Ovary (tissue), 3 donors: Measurements from ENCODE around the gene TRPM2.

Experiments used
- EP300 ChIP-seq: sonication (generic); formaldehyde crosslinking; IDR thresholded peaks from one replicate; pipeline ENCODE4 v1.6.1; 2017; ENCODE audit warnings: antibody characterized with exemption
- POLR2A ChIP-seq: fragments of 450-650 bp; IDR thresholded peaks from one replicate; pipeline ENCODE4 v1.6.1; 2017; ENCODE audit warnings: antibody characterized with exemption, mild to moderate bottlenecking, moderate library complexity
- TF ChIP-seq, protein P1 (sequence below), 3 donors: fragments of 450-650 bp in 2 of 3; fragments of 200-600 bp in 1 of 3; IDR thresholded peaks; one replicate each; pipeline versions ENCODE4 v1.5.1 to v1.8.0; 2016 to 2022; ENCODE audit warnings: antibody characterized with exemption in 3 of 3, mild to moderate bottlenecking in 1 of 3
- donor health status: DM: no; HTN: no; CAD: no.

- TF ChIP-seq, protein P1, sequence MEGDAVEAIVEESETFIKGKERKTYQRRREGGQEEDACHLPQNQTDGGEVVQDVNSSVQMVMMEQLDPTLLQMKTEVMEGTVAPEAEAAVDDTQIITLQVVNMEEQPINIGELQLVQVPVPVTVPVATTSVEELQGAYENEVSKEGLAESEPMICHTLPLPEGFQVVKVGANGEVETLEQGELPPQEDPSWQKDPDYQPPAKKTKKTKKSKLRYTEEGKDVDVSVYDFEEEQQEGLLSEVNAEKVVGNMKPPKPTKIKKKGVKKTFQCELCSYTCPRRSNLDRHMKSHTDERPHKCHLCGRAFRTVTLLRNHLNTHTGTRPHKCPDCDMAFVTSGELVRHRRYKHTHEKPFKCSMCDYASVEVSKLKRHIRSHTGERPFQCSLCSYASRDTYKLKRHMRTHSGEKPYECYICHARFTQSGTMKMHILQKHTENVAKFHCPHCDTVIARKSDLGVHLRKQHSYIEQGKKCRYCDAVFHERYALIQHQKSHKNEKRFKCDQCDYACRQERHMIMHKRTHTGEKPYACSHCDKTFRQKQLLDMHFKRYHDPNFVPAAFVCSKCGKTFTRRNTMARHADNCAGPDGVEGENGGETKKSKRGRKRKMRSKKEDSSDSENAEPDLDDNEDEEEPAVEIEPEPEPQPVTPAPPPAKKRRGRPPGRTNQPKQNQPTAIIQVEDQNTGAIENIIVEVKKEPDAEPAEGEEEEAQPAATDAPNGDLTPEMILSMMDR (IDR thresholded peaks at IDR 0.05) = no peak
- TF ChIP-seq POLR2A = no peak
- TF ChIP-seq EP300 = no peak
Measured at GRCh38 chr21:44368711-44369446, 15.5 kb downstream of the TRPM2 start.
